Prostate gland (tissue), 2 donors: Measurements from ENCODE around the gene DAB1. TPM values are rescaled to one million over a fixed set of nuclear protein-coding genes. Genes with fewer than 3 reads are reported as not detected.

Experiments used
- DNase-seq: peaks from one replicate; pipeline ENCODE4 v3.0.0-alpha.2; 2019; ENCODE audit warnings: low spot score
- H3K27ac ChIP-seq, 2 donors: fragments of 200-600 bp; sonication (generic); 2 replicates each; pipeline ENCODE4 v1.5.1; 2017 to 2019
- H3K27me3 ChIP-seq: fragments of 200-600 bp; sonication (generic); replicated peaks from 2 replicates; pipeline ENCODE4 v1.5.1; 2019; ENCODE audit not compliant: insufficient read depth
- H3K36me3 ChIP-seq, 2 donors: fragments of 200-600 bp; sonication (generic); 1 replicate in 1 of 2; 2 replicates in 1 of 2; pipeline versions ENCODE4 v1.5.1 to v1.8.1; 2017 to 2019
- H3K4me1 ChIP-seq: fragments of 200-600 bp; sonication (generic); replicated peaks from 2 replicates; pipeline ENCODE4 v1.5.1; 2019
- H3K4me3 ChIP-seq, 2 donors: fragments of 200-600 bp; sonication (generic); 2 replicates each; pipeline ENCODE4 v1.5.1; 2017 to 2019
- H3K9me3 ChIP-seq: fragments of 200-600 bp; sonication (generic); 2 replicates; pipeline ENCODE4 v1.5.1; 2017
- POLR2A ChIP-seq: fragments of 450-650 bp; IDR thresholded peaks from one replicate; pipeline ENCODE4 v1.6.1; 2016; ENCODE audit warnings: antibody characterized with exemption, mild to moderate bottlenecking
- POLR2AphosphoS5 ChIP-seq: sonication (generic); formaldehyde crosslinking; IDR thresholded peaks from one replicate; pipeline ENCODE4 v1.6.1; 2017; ENCODE audit warnings: antibody characterized with exemption
- WGBS: methylation state at CpG from one replicate; pipeline ENCODE4 v1.1.5; 2018; 5-methylcytosine and 5-hydroxymethylcytosine counted together
- intact Hi-C: fragments of 100-400 bp; cut with DNase I; formaldehyde crosslinking; loops from one replicate; pipeline ENCODE4 v1.14.2; 2022
- total RNA-seq, 2 donors: library from RNA; depleted of rRNA; stranded (reverse); fragments of >200 nt; gene quantifications; one replicate each; pipeline ENCODE4 v1.1.0, GENCODE V29; 2016
- TF ChIP-seq, protein P1 (sequence below), 4 experiments: fragments of 200-600 bp in 2 of 4; fragments of 450-650 bp in 2 of 4; sonication (generic) in 2 of 4; IDR thresholded peaks; 1 replicate in 3 of 4; 2 replicates in 1 of 4; pipeline ENCODE4 v1.5.1; 2016 to 2019; ENCODE audit warnings: antibody characterized with exemption in 4 of 4, mild to moderate bottlenecking in 2 of 4, moderate library complexity in 2 of 4

The DAB1 gene
- total RNA-seq, 2 donors from 2014 or later, result 0.64 to 3.6 TPM

DNA sequence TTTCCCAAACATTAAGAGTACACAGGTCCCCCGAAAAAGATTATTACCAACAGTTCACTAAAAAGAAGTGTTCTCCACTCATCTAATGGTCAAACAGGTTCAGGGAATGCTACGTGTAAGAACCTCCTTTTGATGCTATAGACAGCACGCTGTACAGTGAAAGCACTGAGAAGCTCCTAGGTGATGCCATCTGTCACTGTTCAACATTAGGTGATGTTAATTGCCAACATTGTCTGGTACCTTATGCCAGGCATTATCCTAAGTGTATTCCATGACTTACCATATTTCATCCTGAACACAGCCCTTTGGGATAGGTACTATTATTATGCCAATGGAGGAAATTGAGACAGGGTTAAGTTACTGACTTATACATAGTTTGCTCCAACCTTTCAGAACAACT lies 82.1 kb downstream of the DAB1 start:
- WGBS, result 75% methylated on average over 3 of the region's 3 CpGs
- Histone ChIP-seq H3K36me3 (no peaks in the 10 kb centered on the region), H3K27me3 (no peaks in the 10 kb centered on the region), H3K4me1 (no peaks in the 10 kb centered on the region), H3K27ac (no peak overlapping the region), H3K9me3 (no peaks in the 10 kb centered on the region), H3K4me3 (no peak overlapping the region)
- TF ChIP-seq POLR2AphosphoS5 (no peak), POLR2A (no peak)
- TF ChIP-seq, protein P1, sequence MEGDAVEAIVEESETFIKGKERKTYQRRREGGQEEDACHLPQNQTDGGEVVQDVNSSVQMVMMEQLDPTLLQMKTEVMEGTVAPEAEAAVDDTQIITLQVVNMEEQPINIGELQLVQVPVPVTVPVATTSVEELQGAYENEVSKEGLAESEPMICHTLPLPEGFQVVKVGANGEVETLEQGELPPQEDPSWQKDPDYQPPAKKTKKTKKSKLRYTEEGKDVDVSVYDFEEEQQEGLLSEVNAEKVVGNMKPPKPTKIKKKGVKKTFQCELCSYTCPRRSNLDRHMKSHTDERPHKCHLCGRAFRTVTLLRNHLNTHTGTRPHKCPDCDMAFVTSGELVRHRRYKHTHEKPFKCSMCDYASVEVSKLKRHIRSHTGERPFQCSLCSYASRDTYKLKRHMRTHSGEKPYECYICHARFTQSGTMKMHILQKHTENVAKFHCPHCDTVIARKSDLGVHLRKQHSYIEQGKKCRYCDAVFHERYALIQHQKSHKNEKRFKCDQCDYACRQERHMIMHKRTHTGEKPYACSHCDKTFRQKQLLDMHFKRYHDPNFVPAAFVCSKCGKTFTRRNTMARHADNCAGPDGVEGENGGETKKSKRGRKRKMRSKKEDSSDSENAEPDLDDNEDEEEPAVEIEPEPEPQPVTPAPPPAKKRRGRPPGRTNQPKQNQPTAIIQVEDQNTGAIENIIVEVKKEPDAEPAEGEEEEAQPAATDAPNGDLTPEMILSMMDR (IDR thresholded peaks at IDR 0.05), result no peak
- DNase-seq, result no peak
- intact Hi-C loops, result no loop called here

DNA sequence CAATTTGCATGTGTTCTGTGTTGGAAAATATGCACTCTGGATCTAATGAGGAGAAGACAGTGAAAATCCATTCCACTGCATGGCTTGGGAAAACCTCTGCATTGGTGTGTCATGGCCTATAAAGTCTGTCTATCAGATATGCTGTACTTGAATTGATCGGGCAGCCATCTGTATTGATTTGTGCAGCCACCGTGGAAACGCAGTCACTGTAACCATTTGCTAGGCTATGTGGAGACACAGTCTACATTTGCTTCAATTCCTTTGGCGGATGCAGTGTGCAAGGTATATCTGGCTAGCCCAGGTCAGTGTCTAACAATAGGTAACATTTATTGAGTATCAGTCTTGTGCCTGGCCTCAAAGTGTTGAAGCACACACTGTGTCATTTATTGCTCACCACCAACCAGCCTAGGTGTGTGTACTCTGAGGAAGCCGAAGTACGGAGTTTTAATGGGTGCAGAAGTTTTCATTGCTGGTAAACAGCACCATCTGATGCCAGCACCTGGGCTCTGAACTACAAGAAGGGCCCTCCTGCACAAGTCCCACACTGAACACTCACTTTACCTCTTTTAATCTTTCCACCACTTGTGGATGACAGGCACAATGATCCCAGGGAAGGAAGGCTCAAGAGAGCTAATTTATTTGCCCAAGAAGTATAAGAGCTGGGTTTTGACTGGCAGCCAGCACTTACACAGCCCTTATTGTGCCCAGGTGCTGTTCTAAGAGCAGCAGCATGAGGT lies 83.4 kb downstream of the DAB1 start:
- no peaks in the 10 kb centered on the region for H3K9me3 ChIP-seq
- 93% methylated on average over 6 of the region's 6 CpGs for WGBS
- TF ChIP-seq POLR2A (no peak), POLR2AphosphoS5 (no peak)
- TF ChIP-seq, protein P1 (IDR thresholded peaks at IDR 0.05), result no peak

DNA sequence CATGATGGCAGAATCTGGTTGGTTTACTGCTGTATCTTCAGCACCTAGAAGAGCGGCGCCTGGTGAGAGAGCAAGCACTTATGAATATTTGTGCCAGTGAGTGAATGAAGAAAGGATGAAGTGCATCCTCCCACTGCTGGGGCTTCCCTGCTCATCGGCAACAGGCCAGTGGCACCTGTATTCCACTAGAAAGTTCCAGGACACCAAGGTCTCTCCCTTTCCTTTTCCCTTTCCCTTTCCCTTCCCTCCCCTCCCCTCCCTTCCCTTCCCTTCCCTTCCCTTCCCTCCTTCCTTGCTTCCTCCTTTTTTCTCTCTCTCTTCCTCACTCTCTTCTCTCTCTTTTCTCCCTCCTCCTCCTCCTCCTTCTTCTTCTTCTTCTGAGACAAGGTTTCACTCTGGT lies 86.2 kb downstream of the DAB1 start:
- H3K4me3 ChIP-seq, result no peak overlapping the region
- H3K27me3 ChIP-seq, result no peaks in the 10 kb centered on the region
- DNase-seq, result no peak
- no peaks in the 10 kb centered on the region for H3K4me1 ChIP-seq
- 60% methylated on average over 3 of the region's 3 CpGs for WGBS
- H3K9me3 ChIP-seq, result no peaks in the 10 kb centered on the region
- H3K27ac ChIP-seq, result no peak overlapping the region
- intact Hi-C loops, result no loop called here
- no peaks in the 10 kb centered on the region for H3K36me3 ChIP-seq
- no peak for TF ChIP-seq POLR2AphosphoS5
- TF ChIP-seq, protein P1 (IDR thresholded peaks at IDR 0.05), result no peak
- TF ChIP-seq POLR2A, result no peak

More for the DNA sequence above, 83.4 kb downstream of the DAB1 start:
- Histone ChIP-seq H3K4me3 (no peak overlapping the region), H3K27ac (no peak overlapping the region), H3K4me1 (no peaks in the 10 kb centered on the region), H3K27me3 (no peaks in the 10 kb centered on the region), H3K36me3 (no peaks in the 10 kb centered on the region)
- intact Hi-C loops, result no loop called here
- DNase-seq, result no peak

DNA sequence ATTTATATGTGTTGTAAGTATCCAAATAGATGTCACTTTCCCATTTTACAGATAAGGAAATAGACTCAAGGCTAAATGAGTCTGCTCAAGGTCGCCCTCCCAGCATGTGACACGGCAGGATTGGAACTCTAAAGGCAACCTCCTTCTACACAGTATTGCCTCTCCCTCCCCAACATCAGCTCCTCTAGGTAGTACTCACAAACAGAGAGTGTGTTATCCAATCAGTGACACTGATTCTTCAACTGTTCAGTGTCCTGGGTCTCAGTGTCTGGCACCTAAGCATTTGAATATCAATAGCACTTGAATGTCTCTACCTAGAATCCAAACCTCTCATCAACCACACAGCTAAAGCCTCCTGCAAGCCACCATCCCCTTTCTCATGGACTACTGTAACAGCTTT lies 87.1 kb downstream of the DAB1 start:
- Histone ChIP-seq H3K36me3 (no peaks in the 10 kb centered on the region), H3K4me1 (no peaks in the 10 kb centered on the region), H3K27ac (no peak overlapping the region), H3K9me3 (no peaks in the 10 kb centered on the region), H3K4me3 (no peak overlapping the region), H3K27me3 (no peaks in the 10 kb centered on the region)
- no peak for DNase-seq
- intact Hi-C loops, result no loop called here
- WGBS, result 70% methylated on average over 2 of the region's 2 CpGs
- TF ChIP-seq, protein P1 (IDR thresholded peaks at IDR 0.05), result no peak
- no peak for TF ChIP-seq POLR2A
- TF ChIP-seq POLR2AphosphoS5, result no peak

DNA sequence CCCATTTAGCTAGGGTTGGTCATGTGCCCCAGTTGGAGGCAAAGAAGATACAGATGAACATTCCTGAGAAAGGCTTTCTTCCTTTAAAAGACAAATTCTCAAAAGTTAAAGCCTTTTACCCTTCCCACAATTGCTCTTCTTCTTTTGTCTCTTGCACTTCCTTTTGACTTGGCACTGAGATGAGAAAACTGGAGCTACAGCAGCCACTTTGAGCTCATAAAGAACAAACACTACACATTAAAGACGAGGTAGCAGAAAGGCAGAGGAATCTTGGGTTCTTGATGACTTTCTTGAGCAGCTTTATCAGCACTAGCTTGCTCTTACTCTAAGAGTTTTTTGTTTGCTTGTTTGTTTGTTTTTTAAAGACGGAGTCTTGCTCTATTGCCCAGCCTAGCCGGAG lies 92.2 kb downstream of the DAB1 start:
- Histone ChIP-seq H3K27me3 (no peaks in the 10 kb centered on the region), H3K36me3 (no peaks in the 10 kb centered on the region), H3K27ac (no peak overlapping the region), H3K9me3 (no peaks in the 10 kb centered on the region), H3K4me3 (no peak overlapping the region), H3K4me1 (no peaks in the 10 kb centered on the region)
- intact Hi-C loops, result no loop called here
- no peak for DNase-seq
- WGBS, result 62% methylated on average over 3 of the region's 3 CpGs
- TF ChIP-seq POLR2AphosphoS5 (no peak), POLR2A (no peak)
- TF ChIP-seq, protein P1 (IDR thresholded peaks at IDR 0.05), result no peak
